Ovary (tissue), 3 donors: ENCODE results near the gene LAPTM5.

ENCODE experiments used
- CTCF ChIP-seq, 3 donors: fragments of 450-650 bp in 2 of 3; fragments of 200-600 bp in 1 of 3; IDR thresholded peaks; one replicate each; pipeline versions ENCODE4 v1.5.1 to v1.8.0; 2016 to 2022; ENCODE audit warnings: antibody characterized with exemption in 3 of 3, mild to moderate bottlenecking in 1 of 3
- EP300 ChIP-seq: sonication (generic); formaldehyde crosslinking; IDR thresholded peaks from one replicate; pipeline ENCODE4 v1.6.1; 2017; ENCODE audit warnings: antibody characterized with exemption
- donor health status: DM: no; HTN: no; CAD: no.

GRCh38 chr1:30779294-30780071 is 21.9 kb upstream of the LAPTM5 start:
- TF ChIP-seq CTCF (IDR thresholded peaks at IDR 0.05) = peak; percentile 74 to 93 (median 75)
- TF ChIP-seq EP300 = no peak
